HG03139 (cell line): ENCODE data around the gene ADAM12.

Source experiments
- ATAC-seq: cut with Tn5 transposase; IDR thresholded peaks from one replicate; pipeline ENCODE4 v1.9.1; 2021; ENCODE audit not compliant: unreplicated experiment

Gene ADAM12

DNA sequence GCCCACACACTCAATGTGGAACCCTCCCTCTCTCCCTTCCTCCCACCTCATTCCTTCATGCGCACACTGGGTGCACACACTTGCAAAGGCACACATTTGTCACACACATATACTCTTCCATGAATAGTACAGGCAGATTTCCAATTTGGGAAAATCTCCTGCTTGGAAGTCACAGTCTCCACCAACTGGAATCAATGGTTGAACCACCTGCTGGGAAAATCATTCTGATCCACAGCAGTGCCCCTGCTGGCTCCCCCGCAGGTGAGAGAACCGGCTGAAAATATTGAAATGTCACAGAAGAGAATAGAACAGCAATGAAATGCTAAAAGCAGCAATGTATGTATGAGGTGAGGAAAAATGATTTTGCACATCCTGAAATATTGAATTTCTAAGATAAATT, 232.7 kb downstream of the ADAM12 start:
- ATAC-seq, result no peak

DNA sequence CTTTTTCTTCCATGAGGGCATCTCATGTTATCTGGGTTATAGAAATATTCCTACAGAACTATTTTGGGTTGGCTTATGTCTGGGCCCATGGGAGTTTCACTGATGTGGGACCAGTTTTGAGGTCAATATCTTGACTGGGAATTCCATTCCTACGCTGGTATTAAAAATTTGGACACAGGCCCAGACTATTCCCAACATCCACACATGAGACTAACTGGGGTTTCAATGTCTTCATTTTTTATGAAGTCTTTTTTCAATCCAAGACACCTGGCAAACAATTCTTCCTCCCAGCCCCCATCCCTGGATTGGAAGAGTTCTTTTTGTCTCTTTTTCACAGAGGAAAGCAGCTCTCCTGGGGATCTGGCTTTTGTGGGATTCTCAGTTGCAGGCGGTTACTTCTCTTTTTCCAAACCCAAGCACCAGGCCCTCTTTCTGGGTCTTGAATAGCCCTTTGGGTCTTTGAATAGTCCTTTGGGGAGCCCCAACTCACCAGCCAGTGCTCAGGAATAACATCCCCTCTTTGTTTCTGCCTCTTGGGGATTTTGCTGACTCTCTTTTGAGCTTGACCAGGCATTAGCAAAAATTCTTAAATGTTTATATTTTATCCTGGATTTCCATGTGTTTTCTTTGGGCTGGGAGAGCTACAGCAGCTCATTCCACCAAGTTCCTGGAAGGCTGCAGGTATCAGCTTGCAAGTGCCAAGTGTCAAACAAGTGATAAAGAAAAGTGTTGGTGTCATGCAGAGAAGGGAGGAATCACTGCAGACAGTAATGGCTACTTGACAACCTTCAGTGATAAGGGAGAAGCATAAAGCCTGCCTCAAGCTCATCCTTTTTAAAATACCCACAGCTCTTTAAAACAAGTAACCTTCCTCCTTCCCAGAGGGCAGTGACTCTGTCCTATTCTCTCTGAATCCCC, 234.3 kb downstream of the ADAM12 start:
- no peak for ATAC-seq

DNA sequence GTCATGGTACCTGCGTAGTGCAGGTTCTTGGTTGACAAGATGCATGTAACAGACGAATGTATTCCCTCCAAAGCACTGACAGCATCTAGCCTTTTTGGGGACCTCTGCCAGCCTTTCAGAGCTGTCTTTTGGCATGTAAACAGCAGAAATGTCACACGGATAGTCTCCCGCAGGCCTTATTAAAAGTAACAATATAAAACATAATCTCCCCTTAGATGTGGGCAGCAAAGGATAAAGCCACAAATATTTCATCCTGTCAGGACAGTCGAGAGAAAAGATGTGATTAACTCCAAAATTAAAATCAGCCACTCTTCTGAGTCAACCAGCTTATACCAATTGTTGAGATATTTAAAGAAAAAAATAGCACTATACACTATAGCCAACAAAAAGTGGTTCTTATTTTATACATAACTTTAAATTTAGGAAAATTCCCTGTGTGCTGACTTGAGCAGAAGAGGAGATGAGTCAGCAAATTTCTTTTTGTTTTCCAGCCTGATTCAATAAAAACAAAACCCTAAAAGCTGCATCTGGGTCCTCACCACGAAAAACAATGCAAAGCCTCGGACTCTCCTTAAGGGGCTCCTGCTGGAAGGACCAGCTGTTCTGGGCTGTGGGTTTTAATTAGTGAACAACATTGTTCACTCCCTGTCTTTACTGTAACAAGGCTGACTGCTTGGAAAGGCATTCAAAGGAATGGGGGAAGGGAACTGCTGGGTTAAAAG, 240.2 kb downstream of the ADAM12 start:
- no peak for ATAC-seq

DNA sequence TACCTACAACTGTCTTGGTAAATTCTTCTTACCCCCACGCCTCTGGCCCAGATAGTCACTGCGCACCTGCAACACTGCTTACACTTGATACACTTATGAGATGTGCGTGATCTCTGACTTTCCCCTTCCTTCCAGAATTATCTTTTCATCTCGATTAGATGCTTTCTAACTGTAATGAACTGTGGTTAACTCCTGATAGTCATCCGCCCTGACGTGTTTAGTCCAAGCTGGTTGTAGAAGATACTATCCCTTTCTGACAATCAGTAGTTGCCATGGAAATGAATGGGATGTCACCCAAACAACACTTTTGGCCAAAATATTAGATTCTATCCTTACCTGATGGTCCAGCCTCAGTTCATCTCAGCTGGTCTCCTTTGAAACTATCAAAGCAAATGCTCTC, 241.5 kb downstream of the ADAM12 start:
- ATAC-seq, result no peak

DNA sequence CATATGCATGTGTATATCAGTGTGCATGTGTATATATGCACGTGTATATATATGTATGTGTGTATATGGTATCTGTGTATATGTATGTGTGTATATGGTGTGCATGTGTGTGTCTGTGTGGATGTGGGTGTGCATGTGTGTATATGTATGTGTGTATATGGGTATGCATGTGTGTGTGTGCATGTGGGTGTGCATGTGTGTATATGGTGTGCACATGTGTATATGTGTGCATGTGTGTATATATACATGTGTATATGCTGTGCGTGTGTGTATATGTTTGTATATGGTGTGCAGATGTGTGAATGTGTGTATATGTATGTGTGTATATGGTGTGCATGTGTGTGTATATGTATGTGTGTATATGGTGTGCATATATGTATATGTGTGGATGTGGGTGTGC, 245.2 kb downstream of the ADAM12 start:
- no peak for ATAC-seq

DNA sequence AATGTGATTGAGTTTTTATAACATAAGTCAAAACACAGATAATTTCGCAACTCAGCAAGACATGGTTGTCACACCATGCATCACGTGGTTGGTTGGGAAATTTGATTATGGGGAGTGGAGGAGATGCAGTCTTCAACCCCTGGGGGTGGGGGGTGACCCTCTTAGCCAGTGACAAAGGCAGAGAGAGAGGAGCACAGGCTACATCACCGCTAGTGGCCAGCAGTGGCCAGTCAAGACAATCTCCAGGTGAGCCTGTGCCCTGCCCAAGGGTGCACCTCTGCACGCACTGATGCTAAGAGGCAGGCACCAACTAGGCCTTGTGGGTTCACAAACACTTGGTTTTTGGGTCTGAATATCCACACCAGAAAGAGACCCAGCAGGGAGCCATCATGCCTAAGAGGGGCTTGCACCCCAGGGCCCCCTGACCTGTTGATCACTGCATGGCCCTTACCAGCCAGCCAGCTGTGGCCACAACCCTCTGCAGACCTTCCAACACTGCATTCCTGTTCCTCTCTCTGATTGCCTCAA, 247.5 kb downstream of the ADAM12 start:
- no peak for ATAC-seq

DNA sequence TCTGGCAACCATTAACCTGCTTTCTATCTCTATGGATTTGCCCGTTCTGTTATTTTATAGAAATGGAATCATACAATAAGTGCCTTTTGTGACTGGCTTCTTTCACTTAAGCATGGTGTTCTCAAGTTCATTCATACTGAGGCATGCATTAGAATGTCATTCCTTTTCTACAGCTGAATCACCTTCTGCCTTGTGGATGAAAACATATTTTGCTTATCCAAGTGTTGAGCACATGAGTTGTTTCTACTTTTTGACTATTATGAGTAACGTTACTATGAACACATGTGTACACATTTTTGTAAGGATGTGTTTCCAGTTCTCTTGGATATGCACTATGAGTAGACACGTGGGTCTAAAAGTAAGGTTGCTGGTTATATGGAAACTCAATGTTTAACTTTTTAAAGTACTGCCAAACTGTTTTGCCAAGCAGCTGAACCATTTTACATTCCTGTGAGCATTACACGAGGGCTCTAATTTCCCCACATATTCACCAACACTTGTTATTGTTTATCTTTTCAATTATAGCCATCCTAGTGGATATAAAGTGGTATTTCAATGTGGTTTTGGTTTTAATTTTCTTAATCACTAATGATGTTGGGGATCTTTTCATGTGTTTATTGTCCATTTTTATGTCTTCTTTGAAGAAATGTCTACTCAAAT, 250.6 kb downstream of the ADAM12 start:
- no peak for ATAC-seq

DNA sequence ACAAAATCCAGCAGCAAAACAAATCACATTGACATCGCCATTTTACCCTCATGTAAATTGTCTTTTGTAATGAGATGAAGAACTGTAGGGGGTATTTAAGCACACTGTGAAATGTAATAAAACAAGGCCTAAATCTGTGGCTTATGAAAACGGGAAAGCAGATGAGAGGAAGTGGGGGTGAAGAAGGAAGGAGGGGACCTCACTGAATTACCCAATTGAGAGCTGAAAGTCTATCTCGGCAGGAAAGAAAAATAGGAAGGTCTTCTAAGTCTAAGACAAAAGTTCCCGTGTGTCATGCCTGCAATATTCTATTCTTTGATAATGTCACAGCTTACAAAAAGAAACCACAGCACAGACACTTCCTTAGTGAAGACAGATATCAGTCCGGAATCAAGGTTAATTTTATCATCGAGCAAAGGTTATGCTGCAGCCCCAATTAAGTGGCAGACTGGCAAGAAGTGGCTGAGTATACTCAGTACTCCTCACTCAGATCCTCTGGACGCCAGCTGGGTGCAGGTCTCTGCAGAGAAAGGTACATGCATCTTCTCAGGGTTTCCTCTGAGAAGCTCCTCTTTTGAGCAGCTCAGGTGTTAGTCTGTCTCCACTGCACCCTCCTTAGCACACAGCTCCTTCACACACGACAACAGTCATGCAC, 252.2 kb downstream of the ADAM12 start:
- ATAC-seq, result no peak

DNA sequence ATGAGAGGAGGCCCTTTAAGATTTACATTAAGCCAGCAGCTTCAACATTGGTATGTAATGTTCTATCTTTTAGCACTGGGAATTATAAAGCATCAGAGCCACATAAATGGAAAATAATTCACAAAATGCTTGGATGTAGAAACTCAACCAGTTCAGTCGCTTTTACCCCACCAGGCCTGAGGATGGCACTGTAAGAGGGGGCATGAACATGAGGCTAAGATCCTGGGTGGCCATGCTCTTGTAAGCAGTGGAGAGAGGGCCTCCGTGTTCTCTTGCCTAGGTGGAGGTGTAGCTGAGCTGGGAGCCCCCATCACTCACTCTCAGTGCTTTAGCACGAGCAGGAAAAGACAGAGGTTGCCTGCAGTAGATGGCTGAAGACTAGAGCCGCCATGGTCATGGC, 253.1 kb downstream of the ADAM12 start:
- ATAC-seq, result no peak

DNA sequence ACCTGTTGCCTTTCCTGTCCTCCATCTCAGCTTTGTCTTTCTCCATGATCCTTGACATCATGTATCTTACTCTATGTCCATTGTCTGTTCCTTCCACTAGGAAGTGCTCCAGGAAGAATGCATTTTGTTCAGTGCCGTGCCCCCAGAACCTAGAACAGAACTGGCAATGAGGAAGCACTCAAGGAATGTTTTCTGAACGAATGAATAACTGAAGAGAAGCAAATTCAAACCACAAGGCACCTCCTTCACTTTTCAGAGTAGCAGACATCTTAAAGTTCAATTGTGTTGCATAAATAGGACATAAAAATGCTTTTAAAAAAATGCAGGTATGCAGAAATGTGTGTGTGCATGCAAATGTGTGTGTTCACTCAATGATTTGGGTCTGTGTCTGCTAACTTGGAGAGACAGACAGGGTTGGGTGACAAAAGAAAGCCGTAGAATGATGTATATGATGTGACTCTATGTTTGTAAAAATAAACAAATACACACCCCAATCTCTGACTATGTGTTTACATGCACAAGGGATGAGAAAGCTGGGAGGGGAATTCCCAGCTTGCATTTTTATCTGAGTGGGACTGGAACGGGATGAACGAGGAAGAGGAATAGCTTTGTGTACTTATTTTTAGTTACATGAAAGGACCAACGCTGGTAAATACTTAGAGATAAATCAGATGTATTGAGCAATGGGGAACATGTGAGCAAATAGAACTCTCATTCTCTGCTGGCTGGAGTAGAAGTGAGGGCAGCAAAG, 254.2 kb downstream of the ADAM12 start:
- no peak for ATAC-seq

DNA sequence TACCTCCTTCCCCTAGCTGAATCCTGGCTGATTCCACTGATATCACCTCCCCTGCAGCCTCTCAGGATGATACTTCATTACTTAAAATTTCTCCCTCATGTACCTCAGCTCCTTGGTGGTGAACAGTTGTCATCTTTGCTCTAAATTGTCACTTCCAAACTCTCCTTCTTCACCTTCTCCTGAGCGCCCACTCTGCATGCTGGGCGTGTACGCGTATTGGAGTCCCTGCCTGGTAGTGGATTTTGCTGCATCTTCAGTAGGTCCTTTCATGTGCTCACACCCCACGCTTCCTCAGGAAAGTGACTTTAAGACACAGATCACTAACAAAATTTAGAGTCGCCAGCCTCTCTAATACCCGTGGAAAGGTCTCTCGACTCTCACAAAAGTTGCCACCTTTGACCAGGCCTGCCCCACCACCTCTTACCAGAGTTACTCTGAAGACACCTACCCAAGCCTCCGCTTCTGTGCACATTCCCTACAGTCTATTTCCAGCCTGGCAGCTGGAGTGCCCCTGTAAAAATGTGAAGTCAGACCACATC, 255.1 kb downstream of the ADAM12 start:
- ATAC-seq, result no peak

DNA sequence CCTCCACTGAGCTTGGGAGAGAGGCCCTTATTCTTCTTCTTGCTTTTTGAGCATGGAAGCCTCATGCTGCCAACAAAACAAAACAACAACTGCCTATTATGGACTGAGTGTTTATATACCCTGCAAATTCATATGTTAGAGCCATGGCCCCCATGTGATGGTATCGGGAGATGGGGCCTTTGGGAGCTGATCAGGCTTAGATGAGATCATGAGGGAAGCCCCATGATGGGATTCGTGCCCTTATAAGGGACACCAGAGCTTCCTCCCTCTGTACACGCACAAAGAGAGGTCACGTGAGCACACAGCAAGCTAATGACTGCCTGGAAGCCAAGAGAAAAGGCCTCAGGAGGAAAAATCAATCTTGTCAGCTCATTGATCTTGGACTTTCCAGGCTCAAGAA, 256.9 kb downstream of the ADAM12 start:
- no peak for ATAC-seq

DNA sequence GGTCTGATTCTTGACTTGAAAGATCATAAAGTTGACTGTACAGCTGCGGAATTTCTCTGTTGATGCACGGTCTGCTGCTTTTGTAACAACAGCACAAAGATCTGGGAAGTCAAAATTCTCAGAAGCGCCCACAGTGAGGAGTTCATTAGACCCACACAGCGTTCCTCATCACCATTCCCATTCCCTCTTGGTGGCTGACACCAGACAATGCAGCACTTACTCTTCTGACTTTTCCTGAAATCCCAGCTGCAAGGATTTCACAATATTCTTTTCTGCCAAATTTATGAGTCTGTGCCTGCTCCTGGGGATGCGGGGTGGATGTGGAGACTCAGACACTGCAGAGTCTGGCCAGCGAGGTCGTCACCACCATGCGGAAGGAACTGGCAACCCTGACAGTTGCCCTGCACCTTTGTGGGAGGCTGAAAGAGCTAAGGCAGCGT, 258.0 kb downstream of the ADAM12 start:
- ATAC-seq, result no peak

DNA sequence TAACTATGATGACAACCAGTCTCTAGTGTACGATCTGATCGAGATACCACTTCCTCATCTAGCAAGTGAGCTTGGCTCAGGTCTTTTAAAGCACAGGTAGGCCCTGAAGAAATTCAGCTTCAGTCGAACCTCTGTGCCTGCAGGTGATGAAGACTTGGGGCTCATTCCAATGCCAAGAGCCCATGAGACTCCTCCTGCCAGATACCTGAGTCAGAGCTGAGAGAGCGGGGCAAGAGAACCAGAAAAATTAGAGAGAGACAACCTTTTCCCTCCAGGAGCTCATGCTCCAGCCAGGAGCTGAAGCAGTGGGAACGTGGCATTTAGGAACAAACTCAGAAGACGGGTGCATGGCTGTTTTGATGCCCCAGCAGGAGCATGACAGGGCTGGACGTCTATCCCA, 259.3 kb downstream of the ADAM12 start:
- ATAC-seq, result no peak

DNA sequence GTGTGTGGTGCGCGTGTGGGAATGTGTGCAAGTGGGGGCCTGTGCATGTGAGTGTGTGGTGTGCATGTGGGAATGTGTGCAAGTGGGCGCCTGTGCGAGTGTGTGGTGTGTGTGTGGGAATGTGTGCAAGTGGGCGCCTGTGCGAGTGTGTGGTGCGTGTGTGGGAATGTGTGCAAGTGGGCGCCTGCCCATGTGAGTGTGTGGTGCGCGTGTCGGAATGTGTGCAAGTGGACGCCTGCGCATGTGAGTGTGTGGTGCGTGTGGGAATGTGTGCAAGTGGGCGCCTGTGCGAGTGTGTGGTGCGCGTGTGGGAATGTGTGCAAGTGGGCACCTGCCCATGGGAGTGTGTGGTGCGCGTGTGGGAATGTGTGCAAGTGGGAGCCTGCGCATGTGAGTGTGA, 259.7 kb downstream of the ADAM12 start:
- no peak for ATAC-seq

DNA sequence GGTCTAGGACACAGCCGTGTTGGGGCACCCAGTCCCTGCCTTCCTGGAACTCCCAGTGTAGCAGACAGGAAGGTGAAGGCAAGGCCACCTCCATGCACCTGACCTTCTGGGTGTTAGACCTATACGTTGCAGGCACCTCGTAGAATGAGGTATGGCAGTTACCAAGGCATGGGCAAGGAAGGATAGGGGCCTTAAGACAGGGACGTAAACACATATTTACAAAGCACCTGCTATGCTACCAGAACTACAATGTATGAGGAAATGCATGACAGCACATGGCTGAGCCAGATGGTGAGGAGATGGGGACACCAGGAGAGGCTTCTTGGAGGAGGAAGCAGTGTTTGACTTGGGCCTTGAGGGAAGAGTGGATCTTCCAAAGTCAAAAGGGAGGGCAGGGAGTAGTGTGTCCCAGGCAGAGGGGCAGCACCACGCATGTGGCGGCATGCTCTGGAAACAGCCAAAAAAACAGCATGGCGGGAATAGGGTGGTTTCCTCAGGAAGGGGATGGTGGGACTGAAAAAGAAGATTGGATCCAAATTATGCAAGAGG, 260.7 kb downstream of the ADAM12 start:
- no peak for ATAC-seq

DNA sequence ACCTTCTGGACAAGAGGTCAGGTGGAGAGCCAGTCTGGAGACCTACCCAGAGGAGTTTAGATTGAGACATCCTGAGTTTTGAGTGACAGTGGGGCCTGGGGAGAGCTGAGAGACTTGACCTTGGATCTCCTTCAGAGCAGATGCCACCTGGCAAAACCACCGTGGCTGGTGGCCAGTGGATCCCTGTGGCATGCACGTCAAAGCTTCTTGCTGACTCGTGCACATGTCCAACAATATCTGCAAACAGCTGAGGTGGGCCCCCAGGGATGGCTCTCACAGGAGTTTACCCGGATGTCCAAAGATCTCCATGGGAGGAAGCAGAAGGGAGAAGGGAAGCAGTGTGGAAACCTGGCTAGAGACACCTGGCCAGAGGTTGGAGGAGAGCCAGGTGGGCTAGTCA, 261.4 kb downstream of the ADAM12 start:
- ATAC-seq, result no peak

DNA sequence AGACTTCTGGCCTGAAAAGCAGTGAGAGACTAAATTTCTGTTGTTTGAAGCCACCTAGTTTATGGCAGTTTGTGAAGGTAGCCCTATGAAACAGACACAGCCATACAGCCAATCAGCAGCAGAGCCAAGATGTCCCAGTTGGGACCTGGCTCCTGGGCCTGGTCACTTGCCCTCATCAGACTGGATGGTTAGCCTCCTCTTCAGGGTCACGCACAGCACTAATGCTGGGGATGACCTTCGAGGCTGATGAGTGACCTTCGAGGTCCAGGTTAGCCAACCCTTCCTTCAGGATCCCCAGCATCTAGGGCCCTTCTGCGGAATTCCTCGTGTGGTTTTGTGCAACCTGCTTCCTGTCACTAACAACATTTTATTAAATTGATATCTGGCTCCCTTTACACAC, 262.3 kb downstream of the ADAM12 start:
- ATAC-seq, result no peak

DNA sequence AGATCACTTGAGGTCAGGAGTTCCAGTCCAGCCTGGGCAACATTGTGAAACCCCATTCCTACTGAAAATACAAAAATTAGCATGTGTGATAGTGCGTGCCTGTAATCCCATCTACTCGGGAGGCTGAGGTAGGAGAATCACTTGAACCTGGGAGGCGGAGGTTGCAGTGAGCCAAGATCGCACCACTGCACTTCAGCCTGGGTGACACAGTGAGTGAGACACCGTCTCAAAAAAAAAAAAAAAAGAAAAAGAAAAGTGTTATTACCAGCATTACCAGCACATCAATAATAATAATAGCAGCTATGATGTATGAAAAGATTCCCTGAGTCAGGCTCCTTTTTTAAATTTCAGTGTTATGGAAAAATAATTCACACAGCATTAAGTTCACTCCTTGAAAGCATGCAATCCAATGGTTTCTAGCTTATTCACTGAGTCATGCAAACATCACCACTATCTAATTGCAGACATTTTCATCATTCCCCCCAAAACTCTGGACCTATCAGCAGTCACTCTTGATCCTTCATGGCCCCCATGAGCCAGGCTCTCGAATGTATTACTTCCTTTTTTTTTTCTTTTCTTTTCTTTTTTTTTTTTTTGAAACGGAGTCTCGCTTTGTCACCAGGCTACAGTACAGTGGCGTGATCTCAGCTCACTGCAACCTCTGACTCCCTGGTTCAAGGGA, 263.5 kb downstream of the ADAM12 start:
- no peak for ATAC-seq
